ENCODE measurements around the gene KIF5A. TPM values are rescaled to one million over a fixed set of nuclear protein-coding genes. Genes with fewer than 3 reads are reported as not detected.

The KIF5A gene
- total RNA-seq, 6 experiments from 2014 or later, result 1.0 to 1.8 (median 1.2) TPM

- H3K27me3 Mint-ChIP-seq (ENCODE audit: insufficient read depth), result peaks cover 2% of the 10 kb centered on the region; the same call in 1 of the 2 replicates
- TF ChIP-seq CTCF (IDR thresholded peaks at IDR 0.05), result no peak
- DNase-seq, result no peak
These were observed 29.2 kb downstream of the KIF5A start for GRCh38 chr12:57579011-57579410.

GRCh38 chr12:57579677-57580465 is 30.0 kb downstream of the KIF5A start:
- H3K36me3 Mint-ChIP-seq (ENCODE audit: low read depth), result no peaks in the 10 kb centered on the region
- no peak overlapping the region for H3K4me3 Mint-ChIP-seq
- TF ChIP-seq CTCF (IDR thresholded peaks at IDR 0.05), result no peak
- H3K9me3 Mint-ChIP-seq, result no peaks in the 10 kb centered on the region
- H3K27me3 Mint-ChIP-seq (ENCODE audit: insufficient read depth), result peaks cover under 1% of the 10 kb centered on the region; the same call in 1 of the 2 replicates
- H3K4me1 Mint-ChIP-seq (ENCODE audit: low read depth), result peaks cover 10% of the 10 kb centered on the region
- H3K27ac Mint-ChIP-seq, result no peak overlapping the region
- DNase-seq, result no peak

More at GRCh38 chr12:57579011-57579410, 29.2 kb downstream of the KIF5A start:
- Mint-ChIP-seq H3K27ac (no peak overlapping the region), H3K4me1 (ENCODE audit: low read depth) (peaks cover 10% of the 10 kb centered on the region), H3K4me3 (no peak overlapping the region), H3K9me3 (no peaks in the 10 kb centered on the region), H3K36me3 (ENCODE audit: low read depth) (no peaks in the 10 kb centered on the region)

GRCh38 chr12:57580466-57580795 is 30.6 kb downstream of the KIF5A start:
- Mint-ChIP-seq H3K9me3 (no peaks in the 10 kb centered on the region), H3K27ac (no peak overlapping the region), H3K36me3 (ENCODE audit: low read depth) (no peaks in the 10 kb centered on the region), H3K4me3 (no peak overlapping the region), H3K27me3 (ENCODE audit: insufficient read depth) (no peaks in the 10 kb centered on the region; the same call in 1 of the 2 replicates), H3K4me1 (ENCODE audit: low read depth) (peaks cover 10% of the 10 kb centered on the region)
- no peak for TF ChIP-seq CTCF (IDR thresholded peaks at IDR 0.05)
- DNase-seq, result no peak

GRCh38 chr12:57581802-57582201 is 32.0 kb downstream of the KIF5A start:
- no peaks in the 10 kb centered on the region for H3K9me3 Mint-ChIP-seq
- no peak for DNase-seq
- no peak overlapping the region for H3K27ac Mint-ChIP-seq
- no peaks in the 10 kb centered on the region for H3K36me3 Mint-ChIP-seq (ENCODE audit: low read depth)
- no peak overlapping the region for H3K4me3 Mint-ChIP-seq
- no peak for TF ChIP-seq CTCF (IDR thresholded peaks at IDR 0.05)
- H3K27me3 Mint-ChIP-seq (ENCODE audit: insufficient read depth), result no peaks in the 10 kb centered on the region; the same call in 1 of the 2 replicates
- H3K4me1 Mint-ChIP-seq (ENCODE audit: low read depth), result peaks cover 10% of the 10 kb centered on the region

- no peaks in the 10 kb centered on the region for H3K9me3 Mint-ChIP-seq
- H3K4me1 Mint-ChIP-seq (ENCODE audit: low read depth), result peaks cover 10% of the 10 kb centered on the region
These were observed 32.6 kb downstream of the KIF5A start for GRCh38 chr12:57582440-57582839.

More at GRCh38 chr12:57582440-57582839, 32.6 kb downstream of the KIF5A start:
- H3K36me3 Mint-ChIP-seq (ENCODE audit: low read depth), result no peaks in the 10 kb centered on the region
- H3K27me3 Mint-ChIP-seq (ENCODE audit: insufficient read depth), result no peaks in the 10 kb centered on the region; the same call in 1 of the 2 replicates
- DNase-seq, result no peak
- H3K27ac Mint-ChIP-seq, result no peak overlapping the region
- H3K4me3 Mint-ChIP-seq, result no peak overlapping the region
- TF ChIP-seq CTCF (IDR thresholded peaks at IDR 0.05), result no peak
